Mucosa of rectum (tissue), 2 donors: ENCODE data around the gene GLIS2.

Experiments used
- H3K27ac ChIP-seq, 2 donors: one replicate each; pipeline ENCODE4 v1.7.0; 2013; ENCODE audit warnings: inconsistent platforms in 2 of 2, low read depth in 2 of 2, low read length in 2 of 2
- H3K27me3 ChIP-seq, 2 donors: one replicate each; pipeline ENCODE4 v1.7.0; 2013; ENCODE audit warnings: low read length in 2 of 2; ENCODE audit not compliant: control insufficient read depth in 2 of 2, insufficient read depth in 2 of 2
- H3K36me3 ChIP-seq, 2 donors: one replicate each; pipeline ENCODE4 v1.7.0; 2013; ENCODE audit warnings: low read length in 2 of 2; ENCODE audit not compliant: control insufficient read depth in 2 of 2, insufficient read depth in 2 of 2
- H3K4me1 ChIP-seq, 2 donors: one replicate each; pipeline ENCODE4 v1.7.0; 2013; ENCODE audit warnings: low read length in 2 of 2, mild to moderate bottlenecking in 1 of 2; ENCODE audit not compliant: control insufficient read depth in 2 of 2, insufficient read depth in 2 of 2
- H3K4me3 ChIP-seq, 2 donors: one replicate each; pipeline ENCODE4 v1.7.0; 2013; ENCODE audit warnings: low read length in 2 of 2
- H3K9ac ChIP-seq, 2 donors: one replicate each; pipeline ENCODE4 v1.7.0; 2013; ENCODE audit warnings: low read length in 2 of 2, low read depth in 1 of 2, mild to moderate bottlenecking in 1 of 2
- H3K9me3 ChIP-seq, 2 donors: one replicate each; pipeline ENCODE4 v1.7.0; 2013; ENCODE audit warnings: low read length in 2 of 2; ENCODE audit not compliant: control insufficient read depth in 2 of 2
- donor health status: healthy.
- donor health status: Normal muscosa, but diverticular disease.

The GLIS2 gene

DNA sequence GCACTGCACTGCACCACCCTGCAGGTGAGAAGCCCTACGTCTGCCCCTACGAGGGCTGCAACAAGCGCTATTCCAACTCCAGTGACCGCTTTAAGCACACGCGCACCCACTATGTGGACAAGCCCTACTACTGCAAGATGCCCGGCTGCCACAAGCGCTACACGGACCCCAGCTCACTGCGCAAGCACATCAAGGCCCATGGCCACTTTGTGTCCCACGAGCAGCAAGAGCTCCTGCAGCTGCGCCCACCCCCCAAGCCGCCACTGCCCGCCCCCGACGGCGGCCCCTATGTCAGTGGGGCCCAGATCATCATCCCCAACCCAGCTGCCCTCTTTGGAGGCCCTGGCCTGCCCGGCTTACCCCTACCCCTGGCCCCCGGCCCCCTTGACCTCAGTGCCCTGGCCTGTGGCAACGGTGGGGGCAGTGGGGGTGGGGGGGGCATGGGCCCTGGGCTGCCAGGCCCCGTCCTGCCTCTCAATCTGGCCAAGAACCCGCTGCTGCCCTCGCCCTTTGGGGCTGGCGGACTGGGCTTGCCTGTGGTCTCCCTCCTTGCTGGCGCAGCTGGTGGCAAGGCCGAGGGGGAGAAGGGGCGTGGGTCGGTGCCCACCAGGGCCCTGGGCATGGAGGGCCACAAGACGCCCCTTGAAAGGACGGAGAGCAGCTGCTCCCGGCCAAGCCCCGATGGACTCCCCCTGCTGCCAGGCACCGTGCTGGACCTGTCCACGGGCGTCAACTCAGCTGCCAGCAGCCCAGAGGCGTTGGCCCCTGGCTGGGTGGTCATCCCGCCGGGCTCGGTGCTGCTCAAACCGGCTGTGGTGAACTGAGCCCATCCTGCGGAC is 21.1 kb downstream of the GLIS2 start:
- no peaks in the 10 kb centered on the region for H3K9me3 ChIP-seq
- peaks cover 7 to 14% of the 10 kb centered on the region in 2 donors for H3K27me3 ChIP-seq
- H3K4me1 ChIP-seq: no peaks in the 10 kb centered on the region
- no peak overlapping the region for H3K27ac ChIP-seq
- H3K4me3 ChIP-seq: no peak overlapping the region
- H3K36me3 ChIP-seq: peaks cover 2 to 18% of the 10 kb centered on the region in 2 donors
- H3K9ac ChIP-seq: no peak overlapping the region

DNA sequence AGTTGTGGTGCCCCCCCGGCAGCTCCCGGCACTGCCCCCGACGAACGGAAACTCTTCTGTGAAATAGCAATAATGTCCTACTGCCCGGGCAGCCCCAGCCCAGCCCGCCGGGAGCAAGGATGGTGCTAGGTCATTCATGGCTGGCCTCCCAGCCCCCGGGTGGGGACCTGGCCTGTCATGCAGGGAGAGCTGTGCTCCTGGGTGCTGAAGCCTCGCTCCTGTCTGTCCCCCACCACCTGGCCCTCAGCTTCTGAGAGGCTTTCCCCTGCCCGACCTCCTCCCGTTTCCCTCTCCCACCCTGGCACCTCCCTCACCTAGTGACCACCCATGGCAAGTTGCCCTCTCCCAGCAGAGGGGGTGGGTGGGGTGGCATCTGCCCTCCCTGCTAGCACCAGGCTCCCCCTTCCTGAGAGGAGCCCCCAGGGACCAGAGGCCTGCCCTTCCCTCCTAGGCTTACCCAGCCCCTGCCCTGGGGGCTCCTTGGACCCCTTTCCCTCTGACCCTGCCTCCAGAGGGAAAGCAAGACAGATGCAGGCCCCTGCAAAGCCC is 21.7 kb downstream of the GLIS2 start:
- H3K27ac ChIP-seq: no peak overlapping the region
- H3K27me3 ChIP-seq: peaks cover 5 to 8% of the 10 kb centered on the region in 2 donors
- no peaks in the 10 kb centered on the region for H3K9me3 ChIP-seq
- no peaks in the 10 kb centered on the region for H3K4me1 ChIP-seq
- no peak overlapping the region for H3K9ac ChIP-seq
- H3K4me3 ChIP-seq: no peak overlapping the region
- peaks cover 2 to 18% of the 10 kb centered on the region in 2 donors for H3K36me3 ChIP-seq

DNA sequence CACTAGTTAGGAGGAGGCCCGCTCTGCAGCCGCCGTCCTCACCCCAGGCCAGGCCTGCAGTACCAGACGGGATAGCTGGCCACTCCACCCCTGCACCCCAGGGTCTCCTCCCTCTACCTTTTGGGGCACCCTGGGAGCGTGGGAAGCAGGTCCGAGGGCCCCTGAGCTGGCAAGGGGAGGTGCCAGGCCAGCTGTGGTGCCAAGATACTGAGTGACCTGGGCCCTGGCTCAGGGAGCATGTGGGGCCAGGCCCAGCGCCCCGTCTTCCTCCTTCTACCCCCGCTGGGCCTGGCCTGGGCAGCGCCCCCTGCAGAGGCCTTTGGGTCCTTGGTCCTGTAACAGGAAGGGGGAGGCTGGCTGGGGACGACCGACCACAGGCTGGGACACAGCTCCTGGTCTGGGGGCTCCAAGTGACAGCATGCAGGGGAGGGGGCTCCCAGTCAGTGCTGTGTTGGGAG is 22.3 kb downstream of the GLIS2 start:
- Histone ChIP-seq H3K36me3 (peaks cover 2 to 18% of the 10 kb centered on the region in 2 donors), H3K9ac (no peak overlapping the region), H3K4me1 (no peaks in the 10 kb centered on the region), H3K27me3 (peaks cover 0 to 3% of the 10 kb centered on the region in 2 donors), H3K27ac (no peak overlapping the region), H3K9me3 (no peaks in the 10 kb centered on the region), H3K4me3 (no peak overlapping the region)

DNA sequence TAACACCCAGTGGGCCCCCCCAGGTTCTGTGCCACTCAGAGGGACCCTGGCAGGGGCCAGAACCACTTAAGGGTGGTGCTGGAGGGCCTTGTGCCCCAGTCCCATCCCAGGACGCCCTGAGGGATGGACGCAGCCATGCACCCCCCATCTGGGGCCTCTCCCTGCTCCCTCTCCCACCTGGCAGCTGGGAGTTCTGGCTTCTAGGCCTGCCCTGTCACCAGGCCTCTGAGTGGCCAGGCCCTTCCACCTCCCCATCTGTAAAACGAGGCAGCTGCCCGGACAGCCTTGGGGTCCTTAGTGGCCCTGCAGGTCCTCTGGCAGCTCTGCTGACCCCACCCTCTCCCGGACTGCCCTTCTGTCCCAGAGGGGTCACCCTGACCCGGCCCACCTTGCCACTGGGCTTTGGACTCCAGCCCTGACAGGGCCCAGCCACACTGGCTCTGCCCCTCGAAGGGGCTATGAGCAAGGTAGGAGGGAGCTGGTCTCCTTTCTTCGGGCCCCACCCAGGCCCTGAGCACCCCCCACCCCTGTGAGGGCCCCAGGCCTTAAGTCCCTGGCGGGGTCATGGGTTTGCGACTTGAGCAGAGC is 22.9 kb downstream of the GLIS2 start:
- H3K9me3 ChIP-seq: no peaks in the 10 kb centered on the region
- H3K27me3 ChIP-seq: no peaks in the 10 kb centered on the region
- H3K4me1 ChIP-seq: no peaks in the 10 kb centered on the region
- H3K27ac ChIP-seq: no peak overlapping the region
- H3K4me3 ChIP-seq: no peak overlapping the region
- peaks cover 2 to 18% of the 10 kb centered on the region in 2 donors for H3K36me3 ChIP-seq
- H3K9ac ChIP-seq: no peak overlapping the region

DNA sequence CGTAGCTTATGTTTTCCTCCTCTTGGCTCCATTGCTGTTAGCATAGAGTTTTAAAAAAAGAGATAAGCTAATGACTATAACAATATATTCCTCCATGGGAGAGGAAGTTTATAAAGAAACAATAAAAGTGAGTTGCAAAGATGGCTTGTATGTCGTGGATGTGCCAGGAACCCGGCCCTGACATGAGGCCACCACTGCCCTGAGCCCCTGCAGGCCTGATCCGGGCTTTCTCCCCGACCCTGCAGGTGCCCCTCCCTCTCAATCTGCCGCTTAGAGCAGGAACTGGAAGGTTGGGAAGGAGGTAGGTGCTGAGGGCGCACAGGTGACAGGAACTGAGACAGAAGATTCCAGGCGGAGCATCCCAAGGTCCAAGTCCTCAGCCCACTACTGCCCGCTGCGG is 23.6 kb downstream of the GLIS2 start:
- H3K27me3 ChIP-seq: no peaks in the 10 kb centered on the region
- no peaks in the 10 kb centered on the region for H3K9me3 ChIP-seq
- no peak overlapping the region for H3K9ac ChIP-seq
- H3K36me3 ChIP-seq: peaks cover 2 to 18% of the 10 kb centered on the region in 2 donors
- H3K27ac ChIP-seq: no peak overlapping the region
- H3K4me3 ChIP-seq: no peak overlapping the region
- no peaks in the 10 kb centered on the region for H3K4me1 ChIP-seq

DNA sequence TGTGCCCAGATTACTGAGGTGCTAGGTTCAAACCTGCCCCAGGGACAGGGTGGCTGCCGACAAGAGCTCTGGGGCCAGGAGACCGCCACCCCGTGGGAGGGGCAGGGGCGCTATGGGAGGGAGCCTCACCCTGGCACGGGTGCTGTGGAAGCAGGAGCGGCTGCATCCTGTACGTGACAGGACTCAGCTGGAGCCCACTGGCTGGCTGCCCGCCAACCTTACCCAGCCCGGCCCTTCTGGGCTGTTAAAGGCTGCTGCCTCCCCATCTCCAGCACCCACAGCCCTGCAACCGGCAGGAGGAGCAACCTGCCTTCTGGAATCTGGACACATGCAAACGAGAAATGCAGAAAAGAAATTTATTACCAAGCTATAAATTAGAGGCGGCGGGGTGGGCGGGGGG is 24.0 kb downstream of the GLIS2 start:
- H3K4me1 ChIP-seq: no peaks in the 10 kb centered on the region
- peaks cover 2 to 18% of the 10 kb centered on the region in 2 donors for H3K36me3 ChIP-seq
- no peaks in the 10 kb centered on the region for H3K27me3 ChIP-seq
- H3K9me3 ChIP-seq: no peaks in the 10 kb centered on the region
- no peak overlapping the region for H3K9ac ChIP-seq
- H3K27ac ChIP-seq: no peak overlapping the region
- H3K4me3 ChIP-seq: no peak overlapping the region

DNA sequence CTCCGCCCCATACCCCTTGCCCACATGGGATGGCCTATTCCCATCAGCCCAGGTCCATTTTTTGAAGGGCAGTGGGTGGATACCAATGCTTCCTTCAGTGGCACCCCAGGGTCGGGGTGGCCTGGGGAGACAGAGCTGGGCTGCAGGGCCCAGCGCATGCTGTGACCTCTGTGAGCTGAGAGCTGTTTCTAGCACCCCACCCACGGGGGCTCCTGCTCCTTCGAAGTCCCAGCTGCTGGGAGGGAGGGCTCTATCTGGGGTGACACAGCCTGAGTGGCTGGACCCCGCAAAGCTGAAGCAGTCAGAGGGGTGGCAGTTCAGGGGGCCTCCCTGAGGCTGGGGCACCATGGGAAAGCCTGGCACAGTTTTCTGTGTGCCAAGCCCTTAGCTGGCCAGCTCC is 24.6 kb downstream of the GLIS2 start:
- no peaks in the 10 kb centered on the region for H3K9me3 ChIP-seq
- no peak overlapping the region for H3K9ac ChIP-seq
- H3K27me3 ChIP-seq: no peaks in the 10 kb centered on the region
- no peak overlapping the region for H3K27ac ChIP-seq
- H3K4me3 ChIP-seq: no peak overlapping the region
- peaks cover 2 to 18% of the 10 kb centered on the region in 2 donors for H3K36me3 ChIP-seq
- H3K4me1 ChIP-seq: no peaks in the 10 kb centered on the region

DNA sequence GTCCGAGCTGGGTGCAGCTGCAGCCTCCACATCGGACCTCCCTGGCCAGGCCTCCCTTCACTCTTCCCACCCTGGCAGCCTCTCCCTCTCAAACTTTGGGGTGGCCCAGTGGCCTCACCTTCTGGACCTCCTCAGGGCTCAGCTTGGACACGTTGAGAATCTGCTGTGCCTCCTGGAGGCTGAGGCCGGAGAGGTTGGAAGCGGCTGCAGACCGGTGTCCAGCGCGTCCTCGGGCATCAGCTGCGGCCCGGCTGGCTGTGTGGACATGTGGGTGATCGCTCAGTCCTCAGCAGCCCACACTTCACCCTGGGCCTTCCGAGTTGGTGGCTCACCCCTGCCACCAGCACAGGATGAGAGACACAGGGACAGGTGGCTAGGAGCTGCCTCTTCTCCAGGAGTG is 25.4 kb downstream of the GLIS2 start:
- Histone ChIP-seq H3K9me3 (no peaks in the 10 kb centered on the region), H3K4me1 (no peaks in the 10 kb centered on the region), H3K9ac (no peak overlapping the region), H3K36me3 (peaks cover 2 to 18% of the 10 kb centered on the region in 2 donors), H3K4me3 (no peak overlapping the region), H3K27me3 (no peaks in the 10 kb centered on the region), H3K27ac (no peak overlapping the region)

DNA sequence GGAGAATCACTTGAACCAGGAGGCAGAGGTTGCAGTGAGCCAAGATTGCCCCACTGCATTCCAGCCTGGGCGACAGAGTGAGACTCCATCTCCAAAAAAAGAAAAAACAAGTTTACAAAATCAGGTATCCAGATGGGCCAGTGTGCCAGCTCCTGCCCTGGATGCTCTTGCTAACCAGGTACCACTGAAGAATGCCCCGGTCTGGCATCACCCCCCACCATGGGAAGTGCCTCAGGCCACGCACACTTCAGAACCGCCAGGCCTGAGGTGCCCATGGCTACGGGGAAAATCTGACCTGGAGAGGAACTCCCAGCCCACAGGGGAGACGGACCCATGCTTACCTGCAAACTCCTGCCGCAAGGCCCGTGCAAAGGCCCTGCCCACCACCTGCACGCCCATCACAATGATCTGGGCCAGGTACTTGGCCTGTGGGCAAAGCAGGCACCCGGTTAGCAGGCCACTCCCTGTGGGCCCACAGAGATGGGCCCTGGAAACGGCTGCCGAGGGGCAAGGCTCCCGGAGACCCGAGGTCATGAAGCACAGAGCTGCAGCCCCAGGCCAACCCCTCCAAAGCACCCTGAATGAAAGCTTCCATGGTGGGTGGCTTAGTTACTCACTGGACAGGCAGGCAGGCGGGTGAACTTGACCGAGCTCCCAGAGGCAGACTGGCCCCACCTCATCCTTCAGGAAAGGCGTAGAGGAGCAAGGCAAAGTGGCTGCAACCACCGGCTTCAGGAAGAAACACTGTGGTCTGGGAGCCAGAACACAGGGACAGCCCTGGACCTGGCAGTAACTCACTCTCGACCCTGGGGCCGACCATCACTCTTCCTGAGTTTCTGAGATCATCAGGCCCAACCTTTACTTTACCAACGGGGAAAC is 27.2 kb downstream of the GLIS2 start:
- Histone ChIP-seq H3K4me3 (no peak overlapping the region), H3K27ac (no peak overlapping the region), H3K4me1 (no peaks in the 10 kb centered on the region), H3K36me3 (peaks cover 0 to 17% of the 10 kb centered on the region in 2 donors), H3K9ac (no peak overlapping the region), H3K27me3 (no peaks in the 10 kb centered on the region), H3K9me3 (no peaks in the 10 kb centered on the region)
